ENCODE results near the gene B4GALT2.

The B4GALT2 gene

DNA sequence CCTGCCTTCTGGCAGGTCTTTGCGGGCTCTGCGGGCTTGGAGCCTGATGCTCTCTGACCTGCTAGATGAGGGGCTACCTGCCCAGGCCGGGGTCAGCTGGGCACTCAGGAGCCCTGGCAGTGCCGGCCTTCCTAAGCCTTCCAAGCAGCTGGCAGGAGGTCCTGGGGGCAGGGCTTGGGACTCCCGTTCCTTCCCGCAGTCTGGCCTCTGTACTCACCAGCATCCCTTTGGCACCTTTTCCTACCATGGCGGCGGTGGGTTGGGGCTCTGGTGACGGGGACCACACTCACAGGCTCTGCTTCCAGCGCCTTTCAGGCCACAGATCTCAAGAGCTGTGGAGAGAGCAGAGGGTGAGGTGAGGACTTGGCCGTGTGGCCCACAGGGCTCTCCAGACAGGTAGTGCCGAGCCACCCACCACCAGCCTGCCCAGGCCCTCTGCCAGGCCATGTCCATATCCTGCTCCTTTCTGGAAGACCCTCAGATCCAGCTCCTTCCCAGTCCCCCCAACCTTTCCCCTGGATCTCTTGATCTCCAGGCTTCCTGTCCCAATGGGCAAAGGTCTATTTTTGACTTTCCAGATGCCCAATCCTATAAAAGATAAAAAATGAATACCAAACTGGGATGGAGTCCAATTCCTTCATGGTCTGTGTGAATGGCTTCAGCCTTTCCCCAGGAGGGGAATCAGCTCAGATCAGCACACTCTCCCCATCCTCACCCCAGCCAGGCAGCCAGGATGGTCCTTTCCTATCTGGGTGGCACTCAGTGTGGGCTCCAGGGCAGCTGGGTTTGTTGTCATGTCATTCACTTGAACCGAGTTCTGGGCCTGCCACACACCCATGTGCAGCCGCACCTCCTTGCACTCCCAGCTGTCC is 45.3 kb downstream of the B4GALT2 start:
- H3K27me3 ChIP-seq (ENCODE audit: control insufficient read depth, insufficient read depth, low read length) = no peaks in the 10 kb centered on the region
- no peak overlapping the region for H3K9ac ChIP-seq (ENCODE audit: low read length)
- no peak overlapping the region for H3K4me3 ChIP-seq (ENCODE audit: low read length)
- H3K9me3 ChIP-seq (ENCODE audit: control insufficient read depth, low read length) = no peaks in the 10 kb centered on the region
- peaks cover 35% of the 10 kb centered on the region for H3K4me1 ChIP-seq (ENCODE audit: control insufficient read depth, insufficient read depth, low read length)
- H3K36me3 ChIP-seq (ENCODE audit: control insufficient read depth, insufficient read depth, low read length) = no peaks in the 10 kb centered on the region

- H3K9me3 ChIP-seq (ENCODE audit: control insufficient read depth, low read length) = no peaks in the 10 kb centered on the region
- H3K4me1 ChIP-seq (ENCODE audit: control insufficient read depth, insufficient read depth, low read length) = peaks cover 41% of the 10 kb centered on the region
- no peak overlapping the region for H3K9ac ChIP-seq (ENCODE audit: low read length)
- no peak overlapping the region for H3K4me3 ChIP-seq (ENCODE audit: low read length)
- no peaks in the 10 kb centered on the region for H3K27me3 ChIP-seq (ENCODE audit: control insufficient read depth, insufficient read depth, low read length)
- no peaks in the 10 kb centered on the region for H3K36me3 ChIP-seq (ENCODE audit: control insufficient read depth, insufficient read depth, low read length)
These were observed 46.0 kb downstream of the B4GALT2 start for GRCh38 chr1:44024903-44025525.

DNA sequence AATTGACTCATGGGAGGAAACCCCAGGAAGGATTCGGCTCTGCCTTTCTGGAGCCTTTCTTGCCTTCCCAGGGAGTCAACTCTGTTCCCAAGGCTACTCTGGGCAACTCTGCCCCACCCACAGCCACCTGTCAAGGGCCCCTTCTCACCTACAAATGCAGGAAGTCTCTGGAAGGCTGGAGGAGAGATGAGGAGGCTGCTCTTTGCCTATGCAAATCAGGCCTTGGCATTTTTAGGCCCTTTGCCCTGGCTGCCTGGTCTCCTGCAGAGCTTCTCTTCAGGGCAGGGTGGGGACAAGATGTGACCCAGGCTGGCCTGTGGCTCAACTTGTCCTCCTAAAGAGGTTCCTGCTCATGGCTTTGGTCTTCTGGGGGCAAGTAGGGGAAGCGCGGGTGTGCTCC is 46.8 kb downstream of the B4GALT2 start:
- Histone ChIP-seq H3K9ac (ENCODE audit: low read length) (peak overlapping the region; percentile 12), H3K4me1 (ENCODE audit: control insufficient read depth, insufficient read depth, low read length) (peaks cover 41% of the 10 kb centered on the region), H3K27me3 (ENCODE audit: control insufficient read depth, insufficient read depth, low read length) (no peaks in the 10 kb centered on the region), H3K36me3 (ENCODE audit: control insufficient read depth, insufficient read depth, low read length) (no peaks in the 10 kb centered on the region), H3K4me3 (ENCODE audit: low read length) (no peak overlapping the region), H3K9me3 (ENCODE audit: control insufficient read depth, low read length) (no peaks in the 10 kb centered on the region)

- no peak overlapping the region for H3K4me3 ChIP-seq (ENCODE audit: low read length)
- H3K27me3 ChIP-seq (ENCODE audit: control insufficient read depth, insufficient read depth, low read length) = no peaks in the 10 kb centered on the region
- H3K9ac ChIP-seq (ENCODE audit: low read length) = no peak overlapping the region
- no peaks in the 10 kb centered on the region for H3K9me3 ChIP-seq (ENCODE audit: control insufficient read depth, low read length)
- peaks cover 48% of the 10 kb centered on the region for H3K4me1 ChIP-seq (ENCODE audit: control insufficient read depth, insufficient read depth, low read length)
- H3K36me3 ChIP-seq (ENCODE audit: control insufficient read depth, insufficient read depth, low read length) = no peaks in the 10 kb centered on the region
These were observed 48.3 kb downstream of the B4GALT2 start for GRCh38 chr1:44027320-44027719.

DNA sequence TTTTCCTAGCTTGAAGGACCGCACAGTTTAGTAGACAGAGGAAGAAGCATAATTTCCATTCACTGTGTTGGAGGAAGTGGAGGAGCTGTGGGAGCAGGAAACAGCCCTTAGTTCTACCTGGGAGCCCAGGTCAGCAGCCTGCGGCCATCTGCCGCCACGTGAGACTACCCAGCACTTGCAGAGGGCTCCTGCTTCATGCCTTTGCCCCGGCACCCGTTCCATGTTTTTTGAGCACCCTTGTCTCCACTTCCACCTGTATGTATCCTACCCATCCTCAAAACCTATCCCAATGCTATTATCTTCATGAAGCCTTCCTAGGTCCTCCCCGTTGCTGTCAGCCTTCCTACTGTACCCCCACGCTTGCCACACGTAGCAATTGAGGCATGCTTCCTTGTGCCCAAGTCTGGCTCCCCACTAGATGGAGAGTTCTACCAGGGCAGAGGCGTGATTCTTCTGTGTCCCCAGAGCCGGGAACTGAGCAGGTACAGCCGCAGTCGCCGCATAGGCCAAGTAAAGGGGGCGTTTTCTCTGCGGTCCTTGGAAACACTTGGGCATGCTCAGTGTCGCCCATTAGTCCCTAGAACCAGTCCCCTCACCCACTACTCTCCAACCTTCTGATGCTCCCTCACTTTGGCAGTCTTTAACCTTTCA is 50.4 kb downstream of the B4GALT2 start:
- Histone ChIP-seq H3K36me3 (ENCODE audit: control insufficient read depth, insufficient read depth, low read length) (no peaks in the 10 kb centered on the region), H3K9ac (ENCODE audit: low read length) (peak overlapping the region; percentile 38), H3K4me1 (ENCODE audit: control insufficient read depth, insufficient read depth, low read length) (peaks cover 53% of the 10 kb centered on the region), H3K9me3 (ENCODE audit: control insufficient read depth, low read length) (no peaks in the 10 kb centered on the region), H3K4me3 (ENCODE audit: low read length) (peak overlapping the region; percentile 5), H3K27me3 (ENCODE audit: control insufficient read depth, insufficient read depth, low read length) (no peaks in the 10 kb centered on the region)

DNA sequence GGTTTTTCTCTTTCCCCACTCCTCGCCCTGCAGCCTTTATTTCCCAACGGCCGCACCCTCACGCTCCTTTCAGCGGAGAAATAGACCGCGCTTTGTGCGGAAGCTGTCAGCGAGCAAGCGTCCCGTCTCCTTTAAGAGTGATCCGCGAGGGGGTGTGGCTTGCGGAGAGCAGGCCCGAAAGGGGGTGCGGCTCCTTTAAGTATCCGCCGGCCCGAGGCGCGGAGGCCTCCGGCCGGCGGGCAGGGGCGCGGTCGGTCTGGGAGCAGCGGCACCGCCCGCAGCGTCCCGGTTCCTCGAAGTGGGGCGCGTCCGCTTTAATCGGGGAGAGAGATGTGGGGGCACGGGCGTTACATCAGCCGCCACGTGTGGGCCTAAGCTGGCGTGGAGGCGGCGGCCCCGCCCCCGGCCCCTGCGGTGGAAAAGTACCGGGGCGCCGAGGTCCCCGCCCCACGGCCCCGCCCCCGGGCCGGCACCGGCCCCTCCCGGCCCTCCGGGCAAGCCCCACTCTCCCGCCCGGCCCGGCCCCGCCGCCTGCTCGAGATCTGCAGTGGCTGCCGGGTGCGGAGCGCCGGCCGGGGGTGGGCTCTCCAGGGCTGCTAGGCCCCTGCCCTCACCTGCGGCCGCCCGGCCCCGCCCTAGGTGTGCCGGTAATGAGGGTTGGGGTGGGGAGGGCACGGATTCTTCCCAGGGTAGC is 51.0 kb downstream of the B4GALT2 start:
- Histone ChIP-seq H3K4me1 (ENCODE audit: control insufficient read depth, insufficient read depth, low read length) (peaks cover 53% of the 10 kb centered on the region), H3K9ac (ENCODE audit: low read length) (peak overlapping the region; percentile 38), H3K4me3 (ENCODE audit: low read length) (peak overlapping the region; percentile 5), H3K36me3 (ENCODE audit: control insufficient read depth, insufficient read depth, low read length) (no peaks in the 10 kb centered on the region), H3K9me3 (ENCODE audit: control insufficient read depth, low read length) (no peaks in the 10 kb centered on the region), H3K27me3 (ENCODE audit: control insufficient read depth, insufficient read depth, low read length) (no peaks in the 10 kb centered on the region)

- peak overlapping the region; percentile 38 for H3K9ac ChIP-seq (ENCODE audit: low read length)
These were observed 51.7 kb downstream of the B4GALT2 start for GRCh38 chr1:44030605-44031251.

GRCh38 chr1:44031252-44032169 is 52.5 kb downstream of the B4GALT2 start, which contains the start of gene SLC6A9:
TSS of gene SLC6A9 (minus strand) at chr1:44031462. CDS start at chr1:44024277, 7,185 bp downstream.
- Histone ChIP-seq H3K27me3 (ENCODE audit: control insufficient read depth, insufficient read depth, low read length) (no peaks in the 10 kb centered on the region), H3K4me3 (ENCODE audit: low read length) (no peak within 1 kb of the TSS), H3K9ac (ENCODE audit: low read length) (peak within 1 kb of the TSS; percentile 38), H3K4me1 (ENCODE audit: control insufficient read depth, insufficient read depth, low read length) (peaks cover 55% of the 10 kb centered on the region), H3K9me3 (ENCODE audit: control insufficient read depth, low read length) (no peaks in the 10 kb centered on the region), H3K36me3 (ENCODE audit: control insufficient read depth, insufficient read depth, low read length) (no peaks in the 10 kb centered on the region)

More at GRCh38 chr1:44030605-44031251, 51.7 kb downstream of the B4GALT2 start:
- Histone ChIP-seq H3K4me3 (ENCODE audit: low read length) (no peak overlapping the region), H3K4me1 (ENCODE audit: control insufficient read depth, insufficient read depth, low read length) (peaks cover 55% of the 10 kb centered on the region), H3K27me3 (ENCODE audit: control insufficient read depth, insufficient read depth, low read length) (no peaks in the 10 kb centered on the region), H3K9me3 (ENCODE audit: control insufficient read depth, low read length) (no peaks in the 10 kb centered on the region), H3K36me3 (ENCODE audit: control insufficient read depth, insufficient read depth, low read length) (no peaks in the 10 kb centered on the region)

DNA sequence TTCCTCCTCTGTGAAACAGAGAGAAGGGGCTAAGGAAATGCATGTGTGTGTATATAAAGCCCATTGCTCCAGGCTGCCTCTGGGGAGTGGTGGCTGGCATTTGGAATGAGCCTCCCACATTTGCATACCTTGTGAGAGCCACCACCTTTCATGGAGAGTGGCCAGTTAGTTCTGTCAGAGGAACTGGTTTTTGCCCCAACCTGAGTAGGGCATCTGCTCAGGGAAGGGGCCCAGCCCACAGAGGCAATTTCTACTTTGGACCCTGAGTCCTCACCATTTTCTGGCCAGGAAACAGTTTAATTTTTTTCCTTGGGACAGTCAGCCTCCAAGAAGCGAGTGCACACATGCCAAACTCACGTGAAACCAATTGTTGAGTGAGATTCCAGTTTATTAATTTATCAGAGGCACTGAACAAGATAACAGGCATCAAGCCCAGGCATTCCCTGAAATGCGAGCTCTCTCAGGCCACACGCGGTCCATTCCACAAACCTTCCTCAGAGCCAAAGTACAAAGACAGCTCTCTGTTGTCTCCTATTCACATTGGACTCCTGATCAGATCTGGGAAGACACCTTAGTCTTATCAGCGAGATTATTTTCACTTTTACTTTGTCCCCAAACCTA is 53.3 kb downstream of the B4GALT2 start:
- no peaks in the 10 kb centered on the region for H3K27me3 ChIP-seq (ENCODE audit: control insufficient read depth, insufficient read depth, low read length)
- peaks cover 55% of the 10 kb centered on the region for H3K4me1 ChIP-seq (ENCODE audit: control insufficient read depth, insufficient read depth, low read length)
- no peaks in the 10 kb centered on the region for H3K9me3 ChIP-seq (ENCODE audit: control insufficient read depth, low read length)
- no peaks in the 10 kb centered on the region for H3K36me3 ChIP-seq (ENCODE audit: control insufficient read depth, insufficient read depth, low read length)
- H3K9ac ChIP-seq (ENCODE audit: low read length) = no peak overlapping the region
- no peak overlapping the region for H3K4me3 ChIP-seq (ENCODE audit: low read length)

DNA sequence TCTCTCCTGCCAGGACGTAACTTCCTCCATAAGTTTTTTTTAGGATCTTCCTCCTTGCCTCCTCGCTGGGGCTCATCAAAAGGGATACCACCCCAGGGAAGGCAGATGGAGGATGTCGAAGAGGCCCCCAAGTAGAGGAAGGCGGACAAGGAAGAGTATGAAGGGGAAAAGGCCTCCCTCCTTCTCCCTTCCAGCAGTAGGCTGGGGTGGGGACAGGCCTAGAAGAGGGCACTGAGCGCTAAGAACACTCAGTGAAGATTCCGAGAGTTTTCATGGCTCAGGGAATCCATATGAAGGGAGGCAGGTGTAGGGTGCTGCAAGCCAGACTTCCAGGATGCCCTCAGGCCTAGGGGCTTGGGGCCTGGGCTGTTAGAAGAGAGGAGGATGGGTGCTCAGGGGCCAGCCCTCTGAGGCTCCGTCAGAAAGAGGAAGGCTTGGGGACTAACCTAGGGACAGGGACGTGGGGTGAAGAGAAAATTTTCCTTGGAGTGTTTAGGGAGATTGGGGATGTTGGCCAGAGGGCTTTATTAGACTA is 54.1 kb downstream of the B4GALT2 start:
- H3K4me1 ChIP-seq (ENCODE audit: control insufficient read depth, insufficient read depth, low read length) = peaks cover 52% of the 10 kb centered on the region
- no peaks in the 10 kb centered on the region for H3K9me3 ChIP-seq (ENCODE audit: control insufficient read depth, low read length)
- no peaks in the 10 kb centered on the region for H3K36me3 ChIP-seq (ENCODE audit: control insufficient read depth, insufficient read depth, low read length)
- no peak overlapping the region for H3K4me3 ChIP-seq (ENCODE audit: low read length)
- no peaks in the 10 kb centered on the region for H3K27me3 ChIP-seq (ENCODE audit: control insufficient read depth, insufficient read depth, low read length)
- peak overlapping the region; percentile 3 for H3K9ac ChIP-seq (ENCODE audit: low read length)
